HepG2 (cell line): ENCODE measurements around the gene GNAS-AS1. TPM values are rescaled to one million over a fixed set of nuclear protein-coding genes. Genes with fewer than 3 reads are reported as not detected.

ENCODE experiments used
- ATAC-seq: fragments of 200-7000 bp; cut with Tn5 transposase; 3 replicates; pipeline ENCODE4 v1.9.1; 2020; ENCODE audit warnings: mild to moderate bottlenecking, moderate library complexity
- BruUV-seq: library from RNA; stranded (reverse); fragments of 400-500 nt; replicated peaks from 2 replicates; lab custom pipeline; 2021; lab: Mats Ljungman, UMichigan
- CTCF ChIA-PET: fragments of 300-600 bp; formaldehyde crosslinking; extraction: SDS; loops from one replicate; lab custom pipeline; 2021; ENCODE audit warnings: low total read pairs, inconsistent platforms, low intra/inter-chr PET ratio; lab: Yijun Ruan, JAX
- POLR2A ChIA-PET: fragments of 350-600 bp; sonication (Branson Sonifier 250); formaldehyde crosslinking; loops from one replicate; lab custom pipeline; 2020; ENCODE audit warnings: antibody characterized with exemption, inconsistent platforms; lab: Yijun Ruan, JAX
- DNase-seq: peaks from one replicate; pipeline ENCODE4 v3.0.0-alpha.2; 2015; ENCODE audit warnings: low spot score
- FAIRE-seq: peaks from 3 replicates; lab custom pipeline; 2011; peaks lifted over from hg19 to GRCh38; lab: Jason Lieb, UNC
- H2AFZ ChIP-seq: one replicate; pipeline ENCODE4 v1.6.1; 2011; ENCODE audit warnings: low read length, inconsistent platforms
- H3K27ac ChIP-seq: fragments of 300-600 bp; 3 replicates; pipeline ENCODE4 v1.8.0; 2011; ENCODE audit warnings: mixed run types, mild to moderate bottlenecking, mixed read lengths, low read length, inconsistent platforms; ENCODE audit not compliant: insufficient read depth; ENCODE audit errors: extremely low read length
- H3K27me3 ChIP-seq, 2 experiments: fragments of 200-600 bp in 1 of 2; 2 replicates in 1 of 2; 3 replicates in 1 of 2; pipeline versions ENCODE4 v1.6.0 to v1.8.0; 2011; ENCODE audit warnings: low read length in 2 of 2, mild to moderate bottlenecking in 2 of 2, moderate library complexity in 2 of 2, inconsistent platforms in 1 of 2; ENCODE audit not compliant: insufficient read depth in 2 of 2, control insufficient read depth in 1 of 2
- H3K36me3 ChIP-seq, 2 experiments: fragments of 200-600 bp in 1 of 2; replicated peaks in 1 of 2; 2 replicates in 1 of 2; 3 replicates in 1 of 2; pipeline versions ENCODE4 v1.5.1 to v1.8.0; 2011; ENCODE audit warnings: low read length in 2 of 2, inconsistent platforms in 1 of 2; ENCODE audit not compliant: insufficient read depth in 2 of 2, control insufficient read depth in 1 of 2
- H3K4me1 ChIP-seq: 2 replicates; pipeline ENCODE4 v1.5.1; 2012; ENCODE audit warnings: low read length, inconsistent platforms; ENCODE audit not compliant: insufficient read depth
- H3K4me2 ChIP-seq: 2 replicates; pipeline ENCODE4 v1.6.0; 2011; ENCODE audit warnings: low read depth, low read length, inconsistent platforms
- H3K4me3 ChIP-seq, 3 experiments: fragments of 200-600 bp in 1 of 3; sonication (generic), shearing (Covaris generic) in 1 of 3; replicated peaks in 1 of 3; 2 replicates each; pipeline ENCODE4 v1.5.1; 2011 to 2016; ENCODE audit warnings: low read length in 3 of 3, inconsistent platforms in 2 of 3, low read depth in 2 of 3, mild to moderate bottlenecking in 2 of 3, control low read depth in 1 of 3, mixed read lengths in 1 of 3; ENCODE audit not compliant: insufficient read depth in 1 of 3
- H3K79me2 ChIP-seq: one replicate; pipeline ENCODE4 v1.6.1; 2011; ENCODE audit warnings: low read length, inconsistent platforms; ENCODE audit not compliant: insufficient read depth
- H3K9ac ChIP-seq: 2 replicates; pipeline ENCODE4 v1.6.0; 2011; ENCODE audit warnings: mild to moderate bottlenecking, low read depth, low read length, inconsistent platforms; ENCODE audit not compliant: insufficient read depth
- H3K9me3 ChIP-seq: 2 replicates; pipeline ENCODE4 v1.5.1; 2012; ENCODE audit warnings: mild to moderate bottlenecking, low read length
- H4K20me1 ChIP-seq: 2 replicates; pipeline ENCODE4 v1.6.0; 2011; ENCODE audit warnings: inconsistent platforms, mild to moderate bottlenecking, low read length, moderate library complexity; ENCODE audit not compliant: insufficient read depth
- CHD4 ChIP-seq: fragments of 200-600 bp; sonication (generic); IDR thresholded peaks from 2 replicates; pipeline ENCODE4 v1.7.0; 2017; ENCODE audit warnings: mild to moderate bottlenecking, low read length, borderline replicate concordance
- GATA4 ChIP-seq: sonication (generic); IDR thresholded peaks from 2 replicates; pipeline ENCODE4 v1.6.1; 2016; ENCODE audit warnings: antibody characterized with exemption, low read depth, borderline replicate concordance
- HOXA3 ChIP-seq: sonication (generic); formaldehyde crosslinking; IDR thresholded peaks from 2 replicates; pipeline ENCODE4 v1.5.0; 2020; ENCODE audit warnings: missing genetic modification reagents
- MEF2D ChIP-seq: sonication (generic); formaldehyde crosslinking; IDR thresholded peaks from 2 replicates; pipeline ENCODE4 v1.5.1; 2020; ENCODE audit warnings: mild to moderate bottlenecking, missing genetic modification reagents
- ZNF276 ChIP-seq: sonication (generic); formaldehyde crosslinking; IDR thresholded peaks from 2 replicates; pipeline ENCODE4 v1.4.0; 2020; ENCODE audit warnings: mild to moderate bottlenecking, low read depth, missing genetic modification reagents
- ZNF333 ChIP-seq: sonication (generic); formaldehyde crosslinking; IDR thresholded peaks from 2 replicates; pipeline ENCODE4 v1.4.0; 2020; ENCODE audit warnings: mild to moderate bottlenecking, missing genetic modification reagents, borderline replicate concordance
- ZNF878 ChIP-seq: sonication (generic); formaldehyde crosslinking; IDR thresholded peaks from 2 replicates; pipeline ENCODE4 v1.8.1; 2023; ENCODE audit warnings: mild to moderate bottlenecking, missing genetic modification reagents, moderate library complexity
- WGBS: methylation state at CpG from one replicate; pipeline ENCODE4 v1.1.6; 2017; ENCODE audit warnings: low lambda C conversion rate; 5-methylcytosine and 5-hydroxymethylcytosine counted together
- in situ Hi-C: cut with HindIII; loops from 2 replicates; pipeline ENCODE4 v1.10.0; 2017; ENCODE audit warnings: low pct_unique_long_range_greater_than_20kb; ENCODE audit not compliant: extremely low pct_ligation_motif_present
- intact Hi-C: fragments of 100-400 bp; cut with micrococcal nuclease; formaldehyde crosslinking; loops from one replicate; pipeline ENCODE4 v1.10.0; 2022; ENCODE audit not compliant: unreplicated experiment
- polyA plus RNA-seq, 8 experiments: library from polyadenylated mRNA; depleted of rRNA in 3 of 8; stranded (reverse) in 7 of 8; unstranded in 1 of 8; fragments of >200 nt; fragmentation: Illumina TruSeq in 4 of 8; extraction: Trizol in 4 of 8; gene quantifications; 2 replicates each; pipeline versions ENCODE4 v1.2.1 to v1.2.3, GENCODE V29; 2011 to 2016; ENCODE audit warnings: low read depth in 4 of 8, missing spikeins in 1 of 8, mixed read lengths in 1 of 8; ENCODE audit not compliant: insufficient read depth in 1 of 8
- total RNA-seq, 5 experiments: library from RNA; depleted of rRNA; stranded (reverse); fragments of >200 nt; fragmentation: Illumina TruSeq; extraction: Trizol; gene quantifications; 2 replicates each; pipeline ENCODE4 v1.2.3, GENCODE V29; 2016; ENCODE audit warnings: low read depth in 1 of 5

GNAS-AS1 gene
- total and polyA plus RNA-seq, 2 of the 13 experiments (the other 11 are each of a cell fraction or from before 2014, with no cell fraction given) = not detected

GRCh38 chr20:58790454-58790853, 60.2 kb downstream of the GNAS-AS1 start:
- Histone ChIP-seq H3K4me2 (no peak overlapping the region), H3K27me3 (peaks cover 41 to 85% of the 10 kb centered on the region in 2 experiments; a peak in 4 of 5 replicates), H3K36me3 (no peaks in the 10 kb centered on the region), H3K9ac (no peak overlapping the region), H2AFZ (no peak overlapping the region), H3K4me3 (no peak overlapping the region), H3K9me3 (no peaks in the 10 kb centered on the region), H3K27ac (no peak overlapping the region), H3K4me1 (no peaks in the 10 kb centered on the region), H3K79me2 (no peaks in the 10 kb centered on the region), H4K20me1 (no peaks in the 10 kb centered on the region)
- no TSS peak for BruUV-seq
- DNase-seq = no peak
- CTCF ChIA-PET = no interaction called here
- in situ Hi-C loops (no loop called here), intact Hi-C loops (no loop called here)
- POLR2A ChIA-PET = no interaction called here
- 54% methylated on average over 10 of the region's 10 CpGs for WGBS
- ATAC-seq = no peak
- no peak for TF ChIP-seq ZNF276
- no peak for TF ChIP-seq ZNF878 (CRISPR knock-in tag)
- no peak for TF ChIP-seq ZNF333 (CRISPR knock-in tag)
- no peak for TF ChIP-seq HOXA3 (CRISPR knock-in tag)
- TF ChIP-seq MEF2D (CRISPR knock-in tag) = no peak
- no peak for TF ChIP-seq GATA4
- TF ChIP-seq CHD4 = no peak
- no peak for FAIRE-seq
